Neural progenitor cell (in vitro differentiated cells): ENCODE results near the gene SIM2.

ENCODE experiments used
- CTCF ChIP-seq: fragments of 200-600 bp; sonication (generic); IDR thresholded peaks from 2 replicates; pipeline ENCODE4 v1.5.1; 2017; ENCODE audit warnings: antibody characterized with exemption, mild to moderate bottlenecking
- EZH2 ChIP-seq: fragments of 200-600 bp; sonication (generic); IDR thresholded peaks from 2 replicates; pipeline ENCODE4 v1.6.1; 2017; ENCODE audit warnings: antibody characterized with exemption, mild to moderate bottlenecking, moderate library complexity
- EZH2phosphoT487 ChIP-seq: fragments of 200-600 bp; sonication (generic); IDR thresholded peaks from 2 replicates; pipeline ENCODE4 v1.6.1; 2017; ENCODE audit warnings: antibody characterized with exemption

DNA sequence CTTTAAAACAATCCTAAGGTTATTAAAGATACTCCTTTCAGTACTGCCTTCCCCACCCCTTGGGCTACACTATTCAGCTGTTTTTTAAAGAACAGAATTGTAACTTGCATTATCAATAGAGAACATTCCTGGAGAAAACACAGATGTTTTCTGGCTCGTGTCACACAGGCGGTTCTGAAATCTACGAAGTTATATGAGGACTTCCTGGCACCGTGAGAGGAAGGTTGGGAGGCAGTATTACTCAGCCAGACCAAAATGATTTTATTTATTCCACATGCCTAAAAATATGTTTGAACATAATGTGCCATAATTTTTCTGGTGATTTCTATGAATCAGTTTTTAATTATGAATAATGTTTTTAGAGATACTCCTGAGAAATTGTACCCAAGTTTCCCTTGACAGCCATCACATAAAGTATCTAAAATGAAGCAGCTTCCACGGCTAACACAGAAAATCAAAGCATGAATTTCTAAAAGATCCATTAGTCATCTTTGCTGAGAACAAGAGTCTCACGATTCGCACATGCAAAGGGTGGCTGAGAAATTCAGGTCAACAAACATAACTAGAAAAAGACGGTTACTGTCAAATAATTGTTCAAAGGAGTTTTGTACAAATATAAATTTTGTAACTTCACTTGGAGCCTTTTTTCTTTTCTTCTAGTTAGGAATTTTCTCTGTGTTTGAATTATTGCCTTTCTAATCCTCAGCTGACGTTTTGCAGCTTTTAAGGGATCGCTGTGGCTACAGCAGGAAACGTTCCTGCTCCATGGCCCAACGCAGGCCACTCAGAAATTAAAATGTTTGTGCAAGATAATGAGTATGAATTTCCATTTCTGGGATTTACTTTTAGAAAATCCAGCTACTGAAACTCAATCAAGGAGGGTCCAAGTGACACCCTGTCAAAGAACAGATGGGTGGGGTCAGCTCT, 8.0 kb upstream of the SIM2 start:
- TF ChIP-seq EZH2 = no peak
- TF ChIP-seq CTCF = no peak
- TF ChIP-seq EZH2phosphoT487 = no peak
